Hair follicle dermal papilla cell (primary cell): ENCODE measurements around the gene DEFB121. TPM values are rescaled to one million over a fixed set of nuclear protein-coding genes. Genes with fewer than 3 reads are reported as not detected.

Experiments used
- small RNA-seq: library from RNA; depleted of rRNA; stranded (forward); fragments of <200 nt; gene quantifications from one replicate; pipeline ENCODE3, GENCODE V24; 2012
- total RNA-seq: library from RNA; depleted of rRNA; stranded (reverse); fragments of >200 nt; gene quantifications from 2 replicates; pipeline ENCODE4 v1.2.3, GENCODE V29; 2012

The DEFB121 gene
- not detected in 2 replicates for total RNA-seq

DNA sequence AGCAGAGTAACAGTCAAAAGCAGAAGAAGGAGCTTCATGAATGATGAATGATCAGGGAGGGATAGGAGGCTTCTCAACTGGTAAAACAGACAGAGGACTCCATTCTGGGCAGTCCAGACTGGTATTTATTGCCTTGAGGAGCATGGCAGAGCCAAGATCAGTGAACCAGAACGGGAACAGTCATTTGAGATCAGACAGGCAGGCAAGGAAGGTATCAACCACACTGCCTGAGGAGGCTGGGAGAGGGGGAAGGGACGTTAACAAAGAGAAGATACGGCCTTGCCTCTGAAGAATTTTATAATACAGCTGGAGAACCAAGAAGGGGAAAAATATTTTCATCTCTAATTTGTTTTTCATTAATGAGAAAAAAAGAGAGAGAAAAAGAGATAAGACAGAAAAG is at the start of gene DEFB121:
Gene DEFB121, minus strand, starts transcription at position 101 of the 400 bp plus-strand sequence. Its CDS starts 63 bp downstream, at position 38.

GRCh38 chr20:31440012-31440659 is 34.1 kb upstream of the DEFB121 start, which contains the start of gene DEFB123:
DEFB123 (plus strand) TSS chr20:31440632; CDS start chr20:31440699, 67 bp downstream.

DNA sequence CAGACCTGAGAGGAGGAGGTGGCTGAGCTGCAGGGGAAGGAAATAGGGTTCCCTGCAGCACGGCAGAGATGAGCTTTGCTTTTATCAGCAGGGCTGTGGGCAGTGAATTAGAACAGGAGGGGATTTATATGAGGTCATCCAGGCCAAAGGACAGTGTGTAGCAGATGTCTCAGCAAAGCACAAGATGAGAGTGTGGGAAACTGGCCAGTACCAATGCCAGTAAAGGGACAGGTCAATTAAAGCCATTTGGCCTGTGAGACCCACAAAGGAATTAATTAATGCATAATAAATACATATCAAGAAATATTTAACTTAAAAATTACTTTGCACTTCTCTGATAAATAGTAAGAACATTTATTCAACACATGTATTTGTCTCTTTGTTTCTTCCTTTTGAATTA is 15.5 kb downstream of the DEFB121 start, which contains the start of gene DEFB119:
Gene DEFB119, minus strand, starts transcription at position 101 of the 400 bp plus-strand sequence. CDS start 107 bp downstream, outside the sequence.

GRCh38 chr20:31368301-31368700 is 37.7 kb downstream of the DEFB121 start, which contains the start of gene DEFB118:
DEFB118 (plus strand) TSS chr20:31368601; CDS start chr20:31368651, 50 bp downstream.

Small RNA genes lying within 50 kb of the gene (small RNA-seq; reads per million reads assigned to genes)
- gene DEFB117, result not detected
- gene RF00561, result not detected
- not detected for gene RNA5SP480

Other genes with a start within 250 kb of the DEFB121 start
- not detected in 2 replicates for gene DEFB115, start 148.6 kb downstream of the DEFB121 start, total RNA-seq
- not detected in 2 replicates for gene DEFB116, start 97.6 kb downstream of the DEFB121 start, total RNA-seq
- not detected in 2 replicates for gene DEFB118, start 37.6 kb downstream of the DEFB121 start, total RNA-seq
- not detected in 2 replicates for gene DEFB119, start 15.6 kb downstream of the DEFB121 start, total RNA-seq
- gene DEFB123, start 34.4 kb upstream of the DEFB121 start, total RNA-seq, result not detected in 2 replicates
- not detected in 2 replicates for gene DEFB124, start 68.9 kb upstream of the DEFB121 start, total RNA-seq
- 0.16 and 0.36 TPM in 2 replicates for gene REM1, start 69.1 kb upstream of the DEFB121 start, total RNA-seq
- 94.1 and 99.8 TPM in 2 replicates for gene HM13, start 108.2 kb upstream of the DEFB121 start, total RNA-seq
- 17.8 and 26.0 TPM in 2 replicates for gene ID1, start 199.1 kb upstream of the DEFB121 start, total RNA-seq
- gene COX4I2, start 231.7 kb upstream of the DEFB121 start, total RNA-seq, result not detected in 2 replicates